Measurements from ENCODE around the gene CPNE9. TPM values are rescaled to one million over a fixed set of nuclear protein-coding genes. Genes with fewer than 3 reads are reported as not detected.

Gene CPNE9
- total and polyA plus RNA-seq, 2 of the 8 experiments (the other 6 are each of a cell fraction or from before 2014, with no cell fraction given): 4.8 to 6.0 TPM

- Histone ChIP-seq H4K91ac (replicated peaks; ENCODE audit: insufficient read length, low read length) (no peak overlapping the region), H3K36me3 (ENCODE audit: control insufficient read depth in 2 of 4, insufficient read depth in 4 of 4, low read length in 3 of 4) (peaks cover 13 to 54% (median 40%) of the 10 kb centered on the region in 4 experiments; a peak in 7 of 8 replicates), H2BK12ac (ENCODE audit: low read depth, low read length) (no peak overlapping the region), H2AFZ (ENCODE audit: low read length) (peak overlapping the region; percentile 96), H3K56ac (replicated peaks; ENCODE audit: insufficient read length, low read depth, low read length) (peak overlapping the region; percentile 78), H3K18ac (ENCODE audit: extremely low read depth, low read length) (no peak overlapping the region), H3K23me2 (ENCODE audit: low read depth, low read length) (peaks cover 6% of the 10 kb centered on the region), H3K27ac (ENCODE audit: low read depth, low read length) (0 out of 2 replicates have a peak overlapping the region, but pooled peaks have one; percentile 88), H3K14ac (ENCODE audit: insufficient read length) (no peak overlapping the region), H3K23ac (ENCODE audit: insufficient read length) (no peak overlapping the region), H3K27me3 (replicated peaks in 1 of 4; ENCODE audit: control insufficient read depth in 3 of 4, extremely low read depth in 1 of 4, insufficient read depth in 3 of 4, low read length in 3 of 4) (no peaks in the 10 kb centered on the region), H3K4ac (replicated peaks; ENCODE audit: insufficient read length, low read depth, low read length) (no peak overlapping the region), H2BK15ac (ENCODE audit: low read length) (no peak overlapping the region), H3K4me3 (ENCODE audit: extremely low read depth in 1 of 4, insufficient read depth in 2 of 4, low read depth in 3 of 4, low read length in 4 of 4) (peak overlapping the region; percentile 73 to 92 (median 88)), H4K5ac (ENCODE audit: insufficient read length, low read depth, low read length) (peak overlapping the region; percentile 54), H2AK5ac (ENCODE audit: low read depth, low read length) (no peak overlapping the region), H3K4me2 (ENCODE audit: insufficient read depth in 1 of 2, low read depth in 2 of 2, low read length in 2 of 2) (peak overlapping the region; percentile 71 to 93), H3K9ac (replicated peaks in 1 of 4; ENCODE audit: extremely low read depth in 1 of 4, low read depth in 3 of 4, low read length in 3 of 4) (peak overlapping the region in 3 of 4 experiments; percentile 53 to 82 (median 81); a peak in 5 of 7 replicates), H2BK120ac (replicated peaks; ENCODE audit: low read depth, low read length) (no peak overlapping the region), H4K20me1 (replicated peaks in 1 of 2; ENCODE audit: control insufficient read depth in 1 of 2, insufficient read depth in 2 of 2, low read length in 2 of 2) (peaks cover 0 to 2% of the 10 kb centered on the region in 2 experiments), H3K4me1 (replicated peaks in 1 of 4; ENCODE audit: control insufficient read depth in 3 of 4, insufficient read depth in 4 of 4, low read length in 3 of 4) (peaks cover 0 to 9% (median 6%) of the 10 kb centered on the region in 4 experiments; a peak in 4 of 7 replicates), H2BK5ac (ENCODE audit: low read depth, low read length) (no peak overlapping the region), H3K79me1 (ENCODE audit: low read depth, low read length) (peaks cover 7% of the 10 kb centered on the region), H4K8ac (ENCODE audit: extremely low read depth, insufficient read depth, low read length) (no peak overlapping the region), H2BK20ac (ENCODE audit: low read length) (no peak overlapping the region), H3K79me2 (ENCODE audit: control insufficient read depth in 1 of 2, insufficient read depth in 2 of 2, low read length in 2 of 2) (peaks cover 0 to 11% of the 10 kb centered on the region in 2 experiments; a peak in 2 of 4 replicates), H3K9me3 (ENCODE audit: insufficient read depth in 2 of 2, low read depth in 1 of 2, low read length in 1 of 2) (no peaks in the 10 kb centered on the region)
- ChIA-PET POLR2A (ENCODE audit: partially characterized antibody) (interaction anchor here (0.6 to 6.8 kb wide), 13 partner anchors 8 to 57 kb away, joined by 3 to 60 read pairs (median 11); partner anchors contain the start of genes ARPC4, BRPF1, CAMK1 and TADA3), CTCF (ENCODE audit: partially characterized antibody) (interaction anchor here (0.7 to 1.4 kb wide), 2 partner anchors 24 to 56 kb away, joined by 3 read pairs; no protein-coding TSS in a partner anchor)
- no peak for FAIRE-seq
- WGBS, 2 experiments (ENCODE audit: extremely low coverage in 1 of 2, insufficient coverage in 1 of 2, insufficient read length in 1 of 2, insufficient replicate concordance in 2 of 2, low coverage in 1 of 2, low lambda C conversion rate in 2 of 2, missing lambda C conversion rate in 1 of 2): 65% methylated on average over 17 of the region's 17 CpGs; no CpG with 5 or more reads in 1 of the 2 experiments
- TF ChIP-seq RFX5 (IDR thresholded peaks at IDR 0.05; ENCODE audit: borderline replicate concordance, low read depth, low read length): no peak
- TF ChIP-seq RBBP5 (IDR thresholded peaks at IDR 0.05; ENCODE audit: borderline replicate concordance, low read depth, low read length): no peak
- TF ChIP-seq TCF12 (IDR thresholded peaks at IDR 0.05; ENCODE audit: low read depth, low read length): no peak
- TF ChIP-seq E2F6 (IDR thresholded peaks at IDR 0.05): no peak
- peak; percentile 56; the same call in 1 of the 2 replicates for TF ChIP-seq KDM1A (IDR thresholded peaks at IDR 0.05; ENCODE audit: borderline replicate concordance, low read length)
- no peak for TF ChIP-seq NANOG (IDR thresholded peaks at IDR 0.05; ENCODE audit: insufficient read depth, low read depth, low read length, poor library complexity, severe bottlenecking)
- no peak for DNase-seq (ENCODE audit: low read depth in 1 of 2, low spot score in 2 of 2)
Observed at GRCh38 chr3:9750556-9751411, 47.2 kb downstream of the CPNE9 start.
